GM21717 (cell line): ENCODE data around the gene LCN6.
"Not testable (repeated sequence)": the region's sequence is repeated elsewhere in the genome, so short reads cannot be mapped to it uniquely, and the experiment has no call there.

Source experiments
- ATAC-seq: cut with Tn5 transposase; IDR thresholded peaks from one replicate; pipeline ENCODE4 v1.9.1; 2021; ENCODE audit warnings: mild to moderate bottlenecking, moderate library complexity; ENCODE audit not compliant: unreplicated experiment

The LCN6 gene

GRCh38 chr9:136784249-136784996 is 36.1 kb upstream of the LCN6 start:
- ATAC-seq: no peak

DNA sequence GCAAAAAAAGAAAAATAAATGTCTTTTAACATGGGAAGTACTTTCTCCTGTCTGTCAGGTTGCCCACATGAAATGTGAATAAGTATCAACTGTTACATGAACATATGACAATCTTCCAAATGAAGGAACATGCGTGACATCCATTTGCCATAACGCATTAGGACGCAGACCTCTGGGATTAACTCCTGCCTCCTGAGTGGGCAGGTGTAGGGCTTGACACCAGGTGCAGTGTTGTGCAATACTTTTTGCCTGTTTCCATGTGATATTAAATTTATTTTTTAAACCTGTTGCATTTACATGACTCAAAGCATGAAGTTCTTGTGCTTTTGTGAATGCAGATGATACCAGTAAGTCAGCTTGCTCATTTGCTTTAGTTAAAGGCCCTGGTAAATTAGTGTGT is 34.1 kb upstream of the LCN6 start:
- ATAC-seq: no peak

DNA sequence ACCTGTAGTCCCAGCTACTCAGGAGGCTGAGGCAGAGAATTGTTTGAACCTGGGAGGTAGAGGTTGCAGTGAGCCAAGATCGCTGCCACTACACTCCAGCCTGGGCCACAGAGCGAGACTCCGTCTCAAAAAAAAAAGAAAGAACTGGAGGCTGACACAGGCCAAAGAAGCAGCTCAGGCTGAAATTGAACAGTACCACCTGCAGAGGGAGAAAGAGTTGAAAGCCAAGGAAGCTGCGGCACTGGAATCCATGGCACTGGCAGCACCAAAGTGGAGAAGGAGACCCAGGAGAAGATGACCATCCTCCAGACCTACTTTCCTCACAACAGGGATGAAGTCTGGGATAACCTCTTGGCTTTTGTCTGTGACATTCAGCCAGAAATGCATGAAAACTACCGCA is 31.5 kb upstream of the LCN6 start:
- ATAC-seq: no peak

GRCh38 chr9:136777359-136777758 is 29.0 kb upstream of the LCN6 start:
- no peak for ATAC-seq

- no peak for ATAC-seq
These were observed 28.6 kb upstream of the LCN6 start for GRCh38 chr9:136776947-136777346.

- no peak for ATAC-seq
These were observed 26.9 kb upstream of the LCN6 start for GRCh38 chr9:136775191-136775590.

GRCh38 chr9:136774416-136775045 is 26.2 kb upstream of the LCN6 start:
- no peak for ATAC-seq

DNA sequence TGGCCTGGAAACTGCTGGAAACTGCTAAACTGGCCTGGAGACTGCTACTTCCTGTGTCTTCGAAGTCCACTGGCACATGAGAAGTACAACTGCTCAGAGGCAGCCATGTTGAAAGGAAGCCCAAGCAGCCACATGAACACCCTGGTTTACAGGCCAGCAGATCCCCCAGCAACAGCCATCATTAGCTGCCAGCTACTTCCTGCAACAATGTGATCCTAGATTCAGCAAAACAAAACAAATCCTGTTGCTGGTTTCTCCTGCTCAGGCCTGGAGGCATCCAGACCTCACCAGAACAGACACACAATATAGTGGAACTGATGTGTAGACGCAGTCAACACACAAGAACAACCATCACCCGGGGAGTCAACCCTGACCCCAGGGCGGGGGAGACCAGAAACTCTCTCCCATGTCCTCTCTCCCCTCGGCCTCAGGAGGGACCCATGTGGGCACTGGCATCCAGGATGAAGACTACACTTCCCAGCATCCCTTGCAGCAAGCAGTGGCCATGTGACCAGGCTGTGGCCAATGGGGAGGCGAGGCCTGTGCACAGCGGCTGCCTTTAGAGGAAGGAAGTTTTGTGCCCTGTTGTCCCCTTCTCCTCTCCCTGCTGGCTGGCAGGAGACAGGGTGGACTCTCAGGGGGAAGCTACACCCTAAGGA is 25.2 kb upstream of the LCN6 start:
- no peak for ATAC-seq

- no peak for ATAC-seq
These were observed 23.6 kb upstream of the LCN6 start for GRCh38 chr9:136771907-136772415.

DNA sequence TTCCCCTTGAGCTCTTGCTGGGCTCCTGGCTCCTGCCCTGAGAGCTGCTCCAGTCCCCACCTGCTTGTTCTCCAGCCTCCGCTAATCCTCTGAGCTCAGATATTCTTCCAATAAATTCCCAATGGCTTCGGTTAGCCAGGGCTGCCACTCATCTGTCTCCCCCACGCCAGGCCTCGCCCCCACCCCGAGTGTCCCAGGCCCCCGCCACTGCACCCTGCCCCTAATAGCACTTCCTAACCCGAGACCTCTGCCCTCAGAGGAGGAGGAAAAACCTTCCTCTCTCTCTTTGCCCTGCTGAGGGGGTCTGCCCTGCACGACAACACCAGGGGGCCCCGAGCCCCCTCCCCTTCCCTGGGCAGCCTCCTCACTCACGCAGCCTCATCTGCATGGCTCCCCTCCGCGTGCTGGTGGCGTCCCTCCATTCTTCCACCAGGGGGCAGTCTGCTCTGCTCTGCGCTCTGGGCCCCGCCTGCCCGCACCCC is 21.4 kb upstream of the LCN6 start:
- no peak for ATAC-seq

- ATAC-seq: not testable (repeated sequence)
These were observed 18.2 kb upstream of the LCN6 start for GRCh38 chr9:136766410-136767120.

- peak; percentile 58 for ATAC-seq
These were observed 17.6 kb upstream of the LCN6 start for GRCh38 chr9:136765745-136766409.

DNA sequence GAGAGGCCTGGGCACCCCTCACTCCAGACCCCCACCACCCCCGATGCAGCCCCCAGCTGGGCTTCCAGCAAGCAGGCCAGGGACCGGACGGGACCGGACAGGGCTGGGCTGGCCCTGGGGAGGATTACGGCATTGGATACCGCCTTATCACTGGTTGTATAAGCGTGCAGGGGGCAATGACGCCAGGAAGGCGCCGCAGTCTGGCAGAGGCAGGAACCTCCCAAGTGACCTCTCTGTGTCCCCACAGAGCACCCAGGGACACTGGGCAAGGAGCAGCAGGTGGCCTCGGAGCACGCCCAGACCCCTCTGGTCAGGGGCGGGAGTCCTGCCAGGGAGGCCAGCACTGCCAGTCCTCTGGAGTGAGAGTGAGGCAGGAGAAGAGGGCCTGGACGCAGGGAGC is 16.7 kb upstream of the LCN6 start:
- ATAC-seq: no peak

DNA sequence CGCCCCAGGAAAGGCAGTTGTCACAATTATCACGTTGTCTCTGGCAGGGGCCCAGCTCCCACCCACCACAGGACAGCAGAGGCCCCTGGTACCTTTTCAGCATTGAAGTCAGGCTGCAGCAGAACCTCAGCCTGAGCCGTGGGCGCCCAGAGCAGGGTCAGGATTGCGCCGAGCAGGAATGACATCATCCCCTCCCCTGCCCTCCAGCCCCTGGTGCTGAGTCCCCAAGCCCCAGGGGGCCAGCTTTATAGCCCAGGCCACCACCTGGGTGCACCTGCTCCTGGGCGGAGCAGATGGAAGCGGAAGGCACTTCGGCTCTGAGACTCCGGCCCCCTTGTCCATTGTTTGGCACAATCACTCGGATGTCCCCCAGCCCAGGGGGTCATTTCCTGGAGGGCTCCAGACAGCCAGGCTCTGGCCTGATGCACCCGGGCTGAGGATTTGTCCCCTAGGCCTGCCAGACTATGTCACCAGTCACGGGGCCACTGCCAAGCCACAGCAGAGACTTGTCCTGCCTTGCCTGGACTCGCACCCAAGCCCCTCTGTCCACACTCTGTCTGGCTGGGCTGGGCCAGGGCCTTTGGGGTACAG is 16.1 kb upstream of the LCN6 start, which contains the start of gene LCN15:
TSS of gene LCN15 (minus strand) at position 218 of the 591 bp plus-strand sequence. CDS start at position 188, 30 bp downstream.
- no peak for ATAC-seq

GRCh38 chr9:136763649-136764035 is 15.3 kb upstream of the LCN6 start:
- no peak for ATAC-seq

DNA sequence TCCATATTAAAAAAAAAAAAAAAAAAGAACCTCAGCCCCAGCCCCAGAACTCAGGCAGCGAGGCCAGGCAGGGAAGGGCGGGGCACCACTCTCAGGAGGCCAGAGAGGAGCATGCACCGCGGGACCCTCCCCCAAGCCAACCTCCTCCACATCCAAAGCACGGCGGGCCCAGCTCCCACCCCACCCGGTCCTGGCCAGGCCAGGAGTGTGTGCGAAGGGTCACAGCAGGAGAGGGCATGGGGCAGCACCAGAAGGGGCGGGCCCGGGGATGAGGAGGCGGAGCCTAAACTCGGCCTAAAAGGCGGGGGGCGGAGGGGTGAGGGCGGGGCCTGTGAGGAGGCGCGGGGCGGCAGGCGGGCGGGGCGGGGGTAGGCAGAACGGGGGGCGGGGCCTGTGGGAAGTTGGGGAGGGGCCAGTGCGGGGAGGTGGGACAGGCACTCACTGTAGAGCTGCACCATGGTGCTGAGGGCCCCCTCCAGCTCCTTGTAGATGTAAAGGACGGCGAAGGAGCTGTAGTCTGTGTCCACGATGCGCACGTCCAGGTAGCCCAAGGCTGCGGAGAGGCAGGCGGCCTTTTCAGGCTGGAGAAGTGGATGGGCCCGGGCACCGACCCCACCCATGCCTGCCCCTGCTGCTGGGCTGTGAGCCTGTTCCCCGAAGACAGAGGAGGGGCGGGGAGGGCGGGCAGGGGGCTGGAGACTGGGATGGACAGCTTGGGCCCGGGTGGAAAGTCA is 14.8 kb upstream of the LCN6 start:
- ATAC-seq: no peak

GRCh38 chr9:136762221-136762691 is 13.9 kb upstream of the LCN6 start:
- ATAC-seq: no peak

- no peak for ATAC-seq
These were observed 13.2 kb upstream of the LCN6 start for GRCh38 chr9:136761545-136761981.

DNA sequence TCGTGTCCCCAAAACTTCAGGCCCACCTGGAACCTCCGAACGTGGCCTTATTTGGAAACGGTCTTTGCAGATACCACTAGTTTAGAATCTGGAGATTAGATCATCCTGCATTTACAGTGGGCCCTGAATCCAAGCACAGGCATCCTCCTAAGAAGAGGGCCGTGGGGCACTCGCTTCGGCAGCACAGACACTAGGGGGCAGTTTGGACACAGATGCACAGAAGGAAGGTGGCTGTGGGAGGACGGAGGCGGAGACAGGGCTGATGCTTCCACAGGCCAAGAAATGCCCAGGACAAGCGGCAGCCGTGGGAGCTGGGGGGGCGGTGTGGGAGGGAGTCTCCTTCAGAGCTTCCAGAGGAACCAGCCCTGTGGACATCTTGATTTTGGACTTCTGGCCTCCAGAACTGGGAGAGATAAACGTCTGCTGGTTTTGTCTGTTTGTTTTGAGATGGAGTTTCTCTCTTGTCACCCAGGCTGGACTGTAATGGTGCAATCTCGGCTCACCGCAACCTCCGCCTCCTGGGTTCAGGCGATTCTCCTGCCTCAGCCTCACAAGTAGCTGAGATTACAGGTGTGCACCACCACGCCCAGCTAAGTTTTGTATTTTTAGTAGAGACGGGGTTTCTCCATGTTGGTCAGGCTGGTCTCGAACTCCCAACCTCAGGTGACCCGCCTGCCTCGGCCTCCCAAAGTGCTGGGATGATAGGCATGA is 12.7 kb upstream of the LCN6 start:
- not testable (repeated sequence) for ATAC-seq
